Esophagus squamous epithelium (tissue), 5 donors: Measurements from ENCODE around the gene TBC1D24. TPM values are rescaled to one million over a fixed set of nuclear protein-coding genes. Genes with fewer than 3 reads are reported as not detected.

Source experiments
- DNase-seq: peaks from one replicate; lab custom pipeline; 2025; lab: John Stamatoyannopoulos, UW
- H3K27ac ChIP-seq, 4 donors: fragments of 200-600 bp; sonication (generic); one replicate each; pipeline ENCODE4 v1.5.1; 2016 to 2019; ENCODE audit warnings: mild to moderate bottlenecking in 1 of 4
- H3K27me3 ChIP-seq, 4 donors: fragments of 200-600 bp; sonication (generic); 1 replicate in 3 of 4; 2 replicates in 1 of 4; pipeline versions ENCODE4 v1.5.1 to v1.6.0; 2017 to 2021; ENCODE audit warnings: antibody characterized with exemption in 1 of 4
- H3K36me3 ChIP-seq, 3 donors: fragments of 200-600 bp; sonication (generic); one replicate each; pipeline ENCODE4 v1.5.1; 2016 to 2019
- H3K4me1 ChIP-seq, 3 donors: fragments of 200-600 bp; sonication (generic); one replicate each; pipeline ENCODE4 v1.5.1; 2017 to 2019
- H3K4me3 ChIP-seq, 4 donors: fragments of 200-600 bp; sonication (generic); 1 replicate in 3 of 4; 2 replicates in 1 of 4; pipeline ENCODE4 v1.5.1; 2016 to 2019; ENCODE audit warnings: mild to moderate bottlenecking in 2 of 4, moderate library complexity in 1 of 4
- H3K9me3 ChIP-seq, 3 donors: fragments of 200-600 bp; sonication (generic); one replicate each; pipeline ENCODE4 v1.5.1; 2016 to 2019
- POLR2A ChIP-seq, 4 donors: fragments of 450-650 bp; IDR thresholded peaks; one replicate each; pipeline ENCODE4 v1.6.1; 2017; ENCODE audit warnings: antibody characterized with exemption in 4 of 4, mild to moderate bottlenecking in 4 of 4, moderate library complexity in 3 of 4
- whole genome bisulfite sequencing, 2 donors: methylation state at CpG; one replicate each; pipeline ENCODE4 v1.1.5; 2018; 5-methylcytosine and 5-hydroxymethylcytosine counted together
- intact Hi-C: fragments of 100-400 bp; cut with DNase I; formaldehyde crosslinking; loops from one replicate; pipeline ENCODE4 v1.15.0; 2022
- total RNA-seq, 4 donors: library from RNA; depleted of rRNA; stranded (reverse); fragments of >200 nt; gene quantifications; one replicate each; pipeline ENCODE4 v1.1.0, GENCODE V29; 2016
- TF ChIP-seq, protein P1 (sequence below), 6 experiments: fragments of 450-650 bp in 4 of 6; fragments of 200-600 bp in 2 of 6; sonication (generic) in 2 of 6; IDR thresholded peaks; one replicate each; pipeline ENCODE4 v1.5.1; 2016 to 2019; ENCODE audit warnings: antibody characterized with exemption in 6 of 6, mild to moderate bottlenecking in 4 of 6, moderate library complexity in 4 of 6
- donor health status: DM: yes; HTN: yes; CAD: no.

Gene TBC1D24
- total RNA-seq, 4 donors from 2014 or later = 3.1 to 4.6 (median 3.7) TPM

DNA sequence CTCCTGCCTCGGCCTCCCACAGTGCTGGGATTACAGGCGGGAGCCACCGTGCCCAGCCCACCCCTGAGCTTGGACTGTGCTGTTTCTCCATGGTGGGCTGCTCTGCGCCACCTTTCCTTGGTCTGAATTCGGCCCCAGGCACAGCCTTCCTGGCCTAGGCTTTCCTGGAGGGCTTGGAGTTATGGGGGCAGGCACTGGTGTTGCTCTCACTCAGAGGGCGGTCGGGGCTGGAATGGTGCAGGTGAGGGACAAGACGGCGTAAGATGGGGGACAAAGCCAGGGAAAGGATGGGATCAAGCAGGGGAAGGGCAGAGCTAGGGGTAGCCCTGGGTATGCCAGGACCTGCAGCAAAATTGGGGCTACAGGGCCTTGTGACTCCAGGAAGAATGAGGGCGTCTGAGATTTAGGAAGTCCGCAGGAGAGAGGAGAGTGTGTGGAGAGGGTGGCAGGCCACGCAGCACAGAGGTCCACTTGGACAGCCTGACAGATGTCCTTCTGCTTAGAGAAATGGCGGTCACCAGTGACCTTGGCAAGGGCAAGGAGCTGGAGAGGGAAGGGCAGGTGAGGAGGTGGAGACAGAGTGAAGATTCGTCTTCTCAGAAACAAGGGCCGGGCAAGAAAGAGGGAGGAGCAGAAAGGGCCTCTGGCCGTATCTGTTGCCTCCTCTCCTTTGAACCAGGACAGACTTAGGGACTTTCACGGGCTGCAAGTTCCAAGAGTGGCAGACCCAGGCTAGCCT is 37.2 kb downstream of the TBC1D24 start:
- H3K4me1 ChIP-seq = peaks cover 31 to 54% (median 33%) of the 10 kb centered on the region in 3 donors
- H3K9me3 ChIP-seq = no peaks in the 10 kb centered on the region
- DNase-seq = no peak
- no peaks in the 10 kb centered on the region for H3K27me3 ChIP-seq
- WGBS, 2 donors = 81 to 83% methylated on average over 8 to 10 of the region's 17 CpGs
- peak overlapping the region in 2 of 4 donors; percentile 99 to 100 for H3K27ac ChIP-seq
- TF ChIP-seq, protein P1, sequence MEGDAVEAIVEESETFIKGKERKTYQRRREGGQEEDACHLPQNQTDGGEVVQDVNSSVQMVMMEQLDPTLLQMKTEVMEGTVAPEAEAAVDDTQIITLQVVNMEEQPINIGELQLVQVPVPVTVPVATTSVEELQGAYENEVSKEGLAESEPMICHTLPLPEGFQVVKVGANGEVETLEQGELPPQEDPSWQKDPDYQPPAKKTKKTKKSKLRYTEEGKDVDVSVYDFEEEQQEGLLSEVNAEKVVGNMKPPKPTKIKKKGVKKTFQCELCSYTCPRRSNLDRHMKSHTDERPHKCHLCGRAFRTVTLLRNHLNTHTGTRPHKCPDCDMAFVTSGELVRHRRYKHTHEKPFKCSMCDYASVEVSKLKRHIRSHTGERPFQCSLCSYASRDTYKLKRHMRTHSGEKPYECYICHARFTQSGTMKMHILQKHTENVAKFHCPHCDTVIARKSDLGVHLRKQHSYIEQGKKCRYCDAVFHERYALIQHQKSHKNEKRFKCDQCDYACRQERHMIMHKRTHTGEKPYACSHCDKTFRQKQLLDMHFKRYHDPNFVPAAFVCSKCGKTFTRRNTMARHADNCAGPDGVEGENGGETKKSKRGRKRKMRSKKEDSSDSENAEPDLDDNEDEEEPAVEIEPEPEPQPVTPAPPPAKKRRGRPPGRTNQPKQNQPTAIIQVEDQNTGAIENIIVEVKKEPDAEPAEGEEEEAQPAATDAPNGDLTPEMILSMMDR (IDR thresholded peaks at IDR 0.05) = no peak
- TF ChIP-seq POLR2A (IDR thresholded peaks at IDR 0.05) = no peak
- H3K36me3 ChIP-seq = peaks cover 0 to 5% (median 0%) of the 10 kb centered on the region in 3 donors
- intact Hi-C loops = no loop called here
- no peak overlapping the region for H3K4me3 ChIP-seq

GRCh38 chr16:2512735-2513404 is 37.9 kb downstream of the TBC1D24 start:
- WGBS, 2 donors = 40 to 56% methylated on average over 5 to 14 of the region's 15 CpGs
- H3K27me3 ChIP-seq = no peaks in the 10 kb centered on the region
- DNase-seq = no peak
- H3K27ac ChIP-seq = peak overlapping the region; percentile 97 to 100 (median 98)
- no peaks in the 10 kb centered on the region for H3K9me3 ChIP-seq
- peaks cover 38 to 61% (median 40%) of the 10 kb centered on the region in 3 donors for H3K4me1 ChIP-seq
- H3K4me3 ChIP-seq = peak overlapping the region; percentile 89 to 94 (median 91)
- no peak for TF ChIP-seq POLR2A (IDR thresholded peaks at IDR 0.05)
- TF ChIP-seq, protein P1 (IDR thresholded peaks at IDR 0.05) = no peak
- intact Hi-C loops = no loop called here
- H3K36me3 ChIP-seq = peaks cover 0 to 5% (median 0%) of the 10 kb centered on the region in 3 donors

- Histone ChIP-seq H3K9me3 (no peaks in the 10 kb centered on the region), H3K4me1 (peaks cover 46 to 65% (median 48%) of the 10 kb centered on the region in 3 donors), H3K36me3 (peaks cover 0 to 11% (median 0%) of the 10 kb centered on the region in 3 donors), H3K27me3 (no peaks in the 10 kb centered on the region), H3K27ac (peak within 1 kb of the TSS; percentile 97 to 100 (median 98)), H3K4me3 (peak within 1 kb of the TSS; percentile 89 to 94 (median 91))
- TF ChIP-seq, protein P1 (IDR thresholded peaks at IDR 0.05) = peak in 1 of 6 experiments; percentile 13
- peak in 3 of 4 donors; percentile 68 to 95 (median 90) for TF ChIP-seq POLR2A (IDR thresholded peaks at IDR 0.05)
- WGBS, 2 donors = 0% methylated on average over 15 to 19 of the region's 122 CpGs
- peak; percentile 77 for DNase-seq
- intact Hi-C loops = no loop called here
These were observed 38.7 kb downstream of the TBC1D24 start, which contains the start of gene ATP6V0C for GRCh38 chr16:2513405-2514332. Gene ATP6V0C, plus strand, starts transcription at chr16:2513952. Its CDS starts 152 bp downstream, at chr16:2514104.

GRCh38 chr16:2514333-2515179 is 39.6 kb downstream of the TBC1D24 start:
- peaks cover 55 to 74% (median 57%) of the 10 kb centered on the region in 3 donors for H3K4me1 ChIP-seq
- no peaks in the 10 kb centered on the region for H3K9me3 ChIP-seq
- H3K27ac ChIP-seq = peak overlapping the region; percentile 97 to 100 (median 98)
- intact Hi-C loops = no loop called here
- 0 to 2% methylated on average over 1 to 9 of the region's 63 CpGs for WGBS, 2 donors
- no peak for TF ChIP-seq POLR2A (IDR thresholded peaks at IDR 0.05)
- TF ChIP-seq, protein P1 (IDR thresholded peaks at IDR 0.05) = no peak
- peak overlapping the region; percentile 89 to 94 (median 91) for H3K4me3 ChIP-seq
- H3K27me3 ChIP-seq = no peaks in the 10 kb centered on the region
- H3K36me3 ChIP-seq = peaks cover 0 to 20% (median 5%) of the 10 kb centered on the region in 3 donors
- no peak for DNase-seq
